ENCODE results near the gene TSFM.

The TSFM gene

GRCh38 chr12:57841445-57841844, 58.9 kb downstream of the TSFM start:
- DNase-seq (no peak), ATAC-seq (ENCODE audit: insufficient read depth, low read depth) (no peak)
- H3K4me2 ChIP-seq (ENCODE audit: insufficient read depth, low read length): 0 out of 2 replicates have a peak overlapping the region, but pooled peaks have one; percentile 26
- peaks cover 13% of the 10 kb centered on the region; the same call in 1 of the 2 replicates for H3K36me3 ChIP-seq (ENCODE audit: insufficient read depth, low read length)
- H3K9me3 ChIP-seq (ENCODE audit: insufficient read depth, low read length, severe bottlenecking): no peaks in the 10 kb centered on the region
- peaks cover 55% of the 10 kb centered on the region for H3K4me1 ChIP-seq (ENCODE audit: insufficient read depth, low read length)
- H4K20me1 ChIP-seq (ENCODE audit: insufficient read depth, low read length): peaks cover 93% of the 10 kb centered on the region
- H3K9ac ChIP-seq (ENCODE audit: low read depth, low read length): no peak overlapping the region
- H2AFZ ChIP-seq (ENCODE audit: low read depth, low read length): no peak overlapping the region
- H3K27me3 ChIP-seq (ENCODE audit: insufficient read depth, low read length, poor library complexity): no peaks in the 10 kb centered on the region
- H3K4me3 ChIP-seq (ENCODE audit: low read depth in 1 of 2, low read length in 2 of 2): no peak overlapping the region
- H3K27ac ChIP-seq (ENCODE audit: low read length): no peak overlapping the region
- H3K79me2 ChIP-seq (ENCODE audit: insufficient read depth, low read length): peaks cover 100% of the 10 kb centered on the region
- TF ChIP-seq EZH2 (IDR thresholded peaks at IDR 0.05; ENCODE audit: borderline replicate concordance, low read depth, low read length, severe bottlenecking) (no peak), CTCF (IDR thresholded peaks at IDR 0.05; ENCODE audit: borderline replicate concordance, extremely low read depth, low read length, poor library complexity, severe bottlenecking) (no peak)

DNA sequence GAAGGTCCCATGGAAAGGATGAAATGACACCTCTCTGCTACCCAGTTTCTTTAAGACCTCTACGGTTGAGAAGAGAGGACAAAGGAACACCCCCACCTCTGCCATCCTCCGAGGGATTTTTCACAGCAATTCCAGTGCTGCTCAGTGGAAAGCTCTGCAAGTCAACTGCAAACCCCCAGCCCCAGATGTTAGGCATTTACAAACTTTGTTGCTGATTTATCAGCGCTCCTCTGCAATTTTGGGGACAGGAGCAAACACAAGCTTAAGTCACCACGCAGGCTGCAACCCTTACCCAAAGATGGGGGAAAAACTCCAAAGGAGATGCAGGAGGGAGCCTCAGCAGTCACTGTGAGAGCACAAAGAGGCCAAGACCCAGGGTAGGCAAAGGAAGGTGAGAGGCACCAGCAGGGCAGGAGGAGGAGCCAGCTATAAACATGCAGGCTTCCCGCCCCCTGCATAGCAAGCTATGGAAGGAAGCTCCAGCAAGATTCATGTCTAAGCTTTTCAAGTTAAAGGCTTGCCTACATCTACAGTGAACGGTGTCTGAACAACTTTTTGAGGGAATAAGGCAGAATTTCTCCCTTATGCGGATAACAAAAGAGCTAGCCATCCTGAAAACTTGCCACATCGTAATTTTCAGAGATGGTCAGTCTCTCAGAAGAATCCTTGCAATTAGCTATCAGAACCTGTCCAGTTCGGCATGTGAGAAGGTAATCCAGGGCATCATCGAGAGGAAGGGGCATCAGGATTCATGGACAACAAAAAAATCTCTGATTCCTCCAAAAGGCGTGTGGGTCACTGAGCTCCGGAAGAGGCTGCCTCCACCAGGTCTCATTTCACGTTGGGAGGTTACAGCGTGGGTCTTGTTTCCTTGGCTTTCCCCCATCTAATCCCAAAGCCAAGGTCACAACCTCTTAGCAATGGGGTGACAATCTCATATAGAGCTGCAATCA, 60.0 kb downstream of the TSFM start:
- H3K27ac ChIP-seq (ENCODE audit: low read length): no peak overlapping the region
- peaks cover 88% of the 10 kb centered on the region for H3K79me2 ChIP-seq (ENCODE audit: insufficient read depth, low read length)
- peaks cover 52% of the 10 kb centered on the region for H3K4me1 ChIP-seq (ENCODE audit: insufficient read depth, low read length)
- peaks cover 83% of the 10 kb centered on the region for H4K20me1 ChIP-seq (ENCODE audit: insufficient read depth, low read length)
- peaks cover under 1% of the 10 kb centered on the region for H3K27me3 ChIP-seq (ENCODE audit: insufficient read depth, low read length, poor library complexity)
- peak overlapping the region in 1 of 2 experiments; percentile 1; a peak in 1 of 4 replicates for H3K4me3 ChIP-seq (ENCODE audit: low read depth in 1 of 2, low read length in 2 of 2)
- ATAC-seq (ENCODE audit: insufficient read depth, low read depth): no peak
- peak overlapping the region; percentile 64; the same call in 1 of the 2 replicates for H3K4me2 ChIP-seq (ENCODE audit: insufficient read depth, low read length)
- peak overlapping the region; percentile 2; the same call in 1 of the 2 replicates for H3K9ac ChIP-seq (ENCODE audit: low read depth, low read length)
- H3K9me3 ChIP-seq (ENCODE audit: insufficient read depth, low read length, severe bottlenecking): no peaks in the 10 kb centered on the region
- H2AFZ ChIP-seq (ENCODE audit: low read depth, low read length): no peak overlapping the region
- peak; percentile 40 for DNase-seq
- H3K36me3 ChIP-seq (ENCODE audit: insufficient read depth, low read length): peaks cover 13% of the 10 kb centered on the region; the same call in 1 of the 2 replicates
- TF ChIP-seq EZH2 (IDR thresholded peaks at IDR 0.05; ENCODE audit: borderline replicate concordance, low read depth, low read length, severe bottlenecking) (no peak), CTCF (IDR thresholded peaks at IDR 0.05; ENCODE audit: borderline replicate concordance, extremely low read depth, low read length, poor library complexity, severe bottlenecking) (no peak)

- Histone ChIP-seq H3K36me3 (ENCODE audit: insufficient read depth, low read length) (peaks cover 13% of the 10 kb centered on the region; the same call in 1 of the 2 replicates), H2AFZ (ENCODE audit: low read depth, low read length) (peak overlapping the region; percentile 29; the same call in 1 of the 2 replicates), H3K9ac (ENCODE audit: low read depth, low read length) (peak overlapping the region; percentile 96), H3K27ac (ENCODE audit: low read length) (peak overlapping the region; percentile 2; the same call in 1 of the 2 replicates), H3K79me2 (ENCODE audit: insufficient read depth, low read length) (peaks cover 66% of the 10 kb centered on the region), H3K4me1 (ENCODE audit: insufficient read depth, low read length) (peaks cover 38% of the 10 kb centered on the region), H3K27me3 (ENCODE audit: insufficient read depth, low read length, poor library complexity) (peaks cover 18% of the 10 kb centered on the region), H3K4me2 (ENCODE audit: insufficient read depth, low read length) (peak overlapping the region; percentile 64), H3K9me3 (ENCODE audit: insufficient read depth, low read length, severe bottlenecking) (no peaks in the 10 kb centered on the region), H4K20me1 (ENCODE audit: insufficient read depth, low read length) (peaks cover 62% of the 10 kb centered on the region), H3K4me3 (ENCODE audit: low read depth in 1 of 2, low read length in 2 of 2) (peak overlapping the region; percentile 94 to 98)
- ATAC-seq (ENCODE audit: insufficient read depth, low read depth) (no peak; the same call in 1 of the 3 replicates), DNase-seq (no peak)
- TF ChIP-seq CTCF (IDR thresholded peaks at IDR 0.05; ENCODE audit: borderline replicate concordance, extremely low read depth, low read length, poor library complexity, severe bottlenecking): no peak
- TF ChIP-seq EZH2 (IDR thresholded peaks at IDR 0.05; ENCODE audit: borderline replicate concordance, low read depth, low read length, severe bottlenecking): no peak
Measured at GRCh38 chr12:57844709-57845477, 62.3 kb downstream of the TSFM start.
